Keratinocyte (primary cell): ENCODE data around the gene GCNT3.

Experiments used
- CTCF ChIP-seq, 3 experiments: IDR thresholded peaks in 1 of 3; conservative IDR thresholded peaks in 1 of 3; optimal IDR thresholded peaks in 1 of 3; 2 replicates in 2 of 3; 3 replicates in 1 of 3; pipeline versions ENCODE3 to v1.5.1; 2011; ENCODE audit warnings: low read length in 3 of 3, mild to moderate bottlenecking in 3 of 3, moderate library complexity in 2 of 3, control low read depth in 1 of 3, inconsistent platforms in 1 of 3; ENCODE audit not compliant: insufficient read depth in 2 of 3; ENCODE audit errors: extremely low read depth in 1 of 3
- EZH2 ChIP-seq: IDR thresholded peaks from one replicate; pipeline ENCODE4 v1.6.1; 2012; ENCODE audit warnings: inconsistent platforms, mild to moderate bottlenecking, low read length, moderate library complexity

- no peak for TF ChIP-seq CTCF (optimal IDR thresholded peaks at IDR 0.05 in 1 of 3, IDR thresholded peaks at IDR 0.05 in 1 of 3, conservative IDR thresholded peaks at IDR 0.05 in 1 of 3; ENCODE audit: extremely low read depth in 1 of 3, insufficient read depth in 2 of 3, low read length in 3 of 3)
- TF ChIP-seq EZH2: no peak
Observed at GRCh38 chr15:59644756-59645155, 33.2 kb downstream of the GCNT3 start.
